IMR-90 (cell line): ENCODE measurements around the gene ABHD3. TPM values are rescaled to one million over a fixed set of nuclear protein-coding genes. Genes with fewer than 3 reads are reported as not detected.
"Not testable (repeated sequence)": the region's sequence is repeated elsewhere in the genome, so short reads cannot be mapped to it uniquely, and the experiment has no call there.

Experiments used
- ATAC-seq: fragments of 200-7000 bp; cut with Tn5 transposase; 2 replicates; pipeline ENCODE4 v1.9.1; 2020; ENCODE audit warnings: low read depth, mild to moderate bottlenecking, moderate library complexity
- BruUV-seq: library from RNA; stranded (reverse); fragments of 400-500 nt; replicated peaks from 2 replicates; lab custom pipeline; 2021; lab: Mats Ljungman, UMichigan
- CTCF ChIA-PET: fragments of 300-600 bp; formaldehyde crosslinking; extraction: SDS; loops from one replicate; lab custom pipeline; 2021; ENCODE audit warnings: antibody characterized with exemption; lab: Yijun Ruan, JAX
- POLR2A ChIA-PET: fragments of 300-600 bp; sonication (Branson Sonifier 250); formaldehyde crosslinking; loops from one replicate; lab custom pipeline; 2022; ENCODE audit warnings: antibody characterized with exemption; ENCODE audit not compliant: unreplicated experiment; lab: Charles Lee
- DNase-seq: peaks from one replicate; pipeline ENCODE4 v3.0.0; 2013
- H2AFZ ChIP-seq: replicated peaks from 2 replicates; pipeline ENCODE3; 2013; ENCODE audit warnings: low read length, mild to moderate bottlenecking; ENCODE audit not compliant: poor library complexity
- H2AK5ac ChIP-seq: 2 replicates; pipeline ENCODE4 v1.6.1; 2013; ENCODE audit warnings: low read depth, low read length, inconsistent platforms
- H2AK9ac ChIP-seq: replicated peaks from 2 replicates; pipeline ENCODE3; 2013; ENCODE audit warnings: mild to moderate bottlenecking, low read depth, low read length, moderate library complexity; ENCODE audit not compliant: poor library complexity
- H2BK120ac ChIP-seq: 2 replicates; pipeline ENCODE4 v1.6.1; 2013; ENCODE audit warnings: low read depth, low read length, inconsistent platforms
- H2BK15ac ChIP-seq: 3 replicates; pipeline ENCODE4 v1.6.1; 2013; ENCODE audit warnings: low read depth, low read length, inconsistent platforms
- H2BK20ac ChIP-seq: 2 replicates; pipeline ENCODE4 v1.6.1; 2013; ENCODE audit warnings: low read depth, mild to moderate bottlenecking, inconsistent platforms, low read length, moderate library complexity
- H2BK5ac ChIP-seq: 2 replicates; pipeline ENCODE4 v1.6.1; 2013; ENCODE audit warnings: mild to moderate bottlenecking, low read depth, low read length, inconsistent platforms; ENCODE audit not compliant: poor library complexity, severe bottlenecking
- H3K14ac ChIP-seq: replicated peaks from 2 replicates; pipeline ENCODE4 v1.6.1; 2013; ENCODE audit warnings: low read depth, low read length, inconsistent platforms
- H3K18ac ChIP-seq: 2 replicates; pipeline ENCODE4 v1.6.1; 2013; ENCODE audit warnings: low read depth, low read length, control low read depth
- H3K23ac ChIP-seq: 2 replicates; pipeline ENCODE4 v1.6.1; 2013; ENCODE audit warnings: low read depth, low read length, inconsistent platforms
- H3K27ac ChIP-seq: 2 replicates; pipeline ENCODE4 v1.5.1; 2013; ENCODE audit warnings: mild to moderate bottlenecking, control low read depth, low read length; ENCODE audit not compliant: insufficient read depth
- H3K27me3 ChIP-seq: 2 replicates; pipeline ENCODE4 v1.6.1; 2013; ENCODE audit warnings: low read length; ENCODE audit not compliant: control insufficient read depth, insufficient read depth
- H3K36me3 ChIP-seq: 2 replicates; pipeline ENCODE4 v1.6.1; 2013; ENCODE audit warnings: low read length, mixed read lengths; ENCODE audit not compliant: control insufficient read depth, insufficient read depth
- H3K4ac ChIP-seq: 2 replicates; pipeline ENCODE4 v1.6.1; 2013; ENCODE audit warnings: low read depth, low read length, inconsistent platforms
- H3K4me1 ChIP-seq: 2 replicates; pipeline ENCODE4 v1.6.1; 2013; ENCODE audit warnings: low read length, mixed read lengths; ENCODE audit not compliant: control insufficient read depth, insufficient read depth
- H3K4me2 ChIP-seq: 2 replicates; pipeline ENCODE4 v1.6.1; 2013; ENCODE audit warnings: low read depth, mild to moderate bottlenecking, control low read depth, low read length, moderate library complexity
- H3K4me3 ChIP-seq: 2 replicates; pipeline ENCODE4 v1.5.1; 2013; ENCODE audit warnings: low read depth, mild to moderate bottlenecking, control low read depth, low read length, moderate library complexity; ENCODE audit not compliant: insufficient read depth
- H3K56ac ChIP-seq: 2 replicates; pipeline ENCODE4 v1.6.1; 2013; ENCODE audit warnings: low read length, inconsistent platforms; ENCODE audit not compliant: insufficient read depth; ENCODE audit errors: extremely low read depth
- H3K79me1 ChIP-seq, 2 experiments: 2 replicates each; pipeline ENCODE4 v1.6.1; 2013; ENCODE audit warnings: low read length in 2 of 2, inconsistent platforms in 1 of 2, low read depth in 1 of 2
- H3K9ac ChIP-seq: 2 replicates; pipeline ENCODE4 v1.6.1; 2013; ENCODE audit warnings: low read depth, low read length, control low read depth
- H3K9me1 ChIP-seq: 2 replicates; pipeline ENCODE4 v1.6.1; 2013; ENCODE audit warnings: low read length, inconsistent platforms; ENCODE audit not compliant: insufficient read depth
- H3K9me3 ChIP-seq: 2 replicates; pipeline ENCODE4 v1.6.1; 2013; ENCODE audit warnings: low read length; ENCODE audit not compliant: control insufficient read depth, insufficient read depth
- H4K20me1 ChIP-seq: 2 replicates; pipeline ENCODE4 v1.6.1; 2013; ENCODE audit warnings: low read length, inconsistent platforms; ENCODE audit not compliant: insufficient read depth
- H4K5ac ChIP-seq: 2 replicates; pipeline ENCODE4 v1.6.1; 2013; ENCODE audit warnings: mild to moderate bottlenecking, low read depth, low read length, control low read depth
- H4K8ac ChIP-seq, 2 experiments: 2 replicates each; pipeline ENCODE4 v1.6.1; 2013; ENCODE audit warnings: low read depth in 2 of 2, low read length in 2 of 2, control low read depth in 1 of 2, inconsistent platforms in 1 of 2
- H4K91ac ChIP-seq: 2 replicates; pipeline ENCODE4 v1.6.1; 2013; ENCODE audit warnings: low read depth, low read length, inconsistent platforms; ENCODE audit not compliant: insufficient read depth
- BHLHE40 ChIP-seq: fragments of 150-350 bp; IDR thresholded peaks from 2 replicates; pipeline ENCODE4 v1.6.1; 2016; ENCODE audit warnings: mild to moderate bottlenecking, low read depth, low read length
- CHD1 ChIP-seq: IDR thresholded peaks from 2 replicates; pipeline ENCODE4 v1.6.1; 2012; ENCODE audit warnings: low read depth, low read length, improper control_type of control experiment
- MAFK ChIP-seq: IDR thresholded peaks from 2 replicates; pipeline ENCODE4 v1.6.1; 2012; ENCODE audit warnings: low read depth, low read length, improper control_type of control experiment
- NFE2L2 ChIP-seq: fragments of 150-350 bp; IDR thresholded peaks from 2 replicates; pipeline ENCODE4 v1.6.1; 2016; ENCODE audit warnings: low read depth, mild to moderate bottlenecking, low read length
- WGBS, 2 experiments: methylation state at CpG; one replicate each; pipeline versions ENCODE4 v1.1.5 to v1.1.7; 2013; ENCODE audit warnings: missing lambda C conversion rate in 2 of 2; ENCODE audit not compliant: insufficient read length in 1 of 2; ENCODE audit errors: extremely low coverage in 2 of 2; 5-methylcytosine and 5-hydroxymethylcytosine counted together
- dilution Hi-C: fragments of 300-500 bp; cut with HindIII; formaldehyde crosslinking; loops from one replicate; pipeline ENCODE4 v1.14.3; 2018; ENCODE audit warnings: low sequenced_read_pairs; ENCODE audit not compliant: unreplicated experiment
- in situ Hi-C: fragments of 300-500 bp; cut with MboI; formaldehyde crosslinking; loops from 3 replicates; pipeline ENCODE4 v1.14.3; 2019; ENCODE audit warnings: low sequenced_read_pairs, inconsistent platforms, mixed read lengths
- intact Hi-C: fragments of 100-400 bp; cut with micrococcal nuclease; formaldehyde crosslinking; loops from 2 replicates; pipeline ENCODE4 v1.10.0; 2022
- polyA plus RNA-seq, 3 experiments: library from polyadenylated mRNA; depleted of rRNA; stranded (reverse); fragments of >200 nt; gene quantifications; 2 replicates each; pipeline ENCODE4 v1.2.3, GENCODE V29; 2012; ENCODE audit warnings: low replicate concordance in 1 of 3
- total RNA-seq: library from RNA; depleted of rRNA; stranded (reverse); fragments of >200 nt; gene quantifications from 2 replicates; pipeline ENCODE4 v1.2.3, GENCODE V29; 2012
- TF ChIP-seq, protein P1 (sequence below): fragments of 150-350 bp; IDR thresholded peaks from 2 replicates; pipeline ENCODE4 v1.6.1; 2017; ENCODE audit warnings: mild to moderate bottlenecking, antibody characterized with exemption, low read length, low read depth
- TF ChIP-seq, protein P2 (sequence below): fragments of 150-350 bp; IDR thresholded peaks from 2 replicates; pipeline ENCODE4 v1.6.1; 2016; ENCODE audit warnings: low read depth, mild to moderate bottlenecking, low read length, moderate library complexity, borderline replicate concordance

ABHD3 gene
- total and polyA plus RNA-seq, 2 of the 4 experiments (the other 2 are of a cell fraction) = 4.5 to 5.5 TPM

DNA sequence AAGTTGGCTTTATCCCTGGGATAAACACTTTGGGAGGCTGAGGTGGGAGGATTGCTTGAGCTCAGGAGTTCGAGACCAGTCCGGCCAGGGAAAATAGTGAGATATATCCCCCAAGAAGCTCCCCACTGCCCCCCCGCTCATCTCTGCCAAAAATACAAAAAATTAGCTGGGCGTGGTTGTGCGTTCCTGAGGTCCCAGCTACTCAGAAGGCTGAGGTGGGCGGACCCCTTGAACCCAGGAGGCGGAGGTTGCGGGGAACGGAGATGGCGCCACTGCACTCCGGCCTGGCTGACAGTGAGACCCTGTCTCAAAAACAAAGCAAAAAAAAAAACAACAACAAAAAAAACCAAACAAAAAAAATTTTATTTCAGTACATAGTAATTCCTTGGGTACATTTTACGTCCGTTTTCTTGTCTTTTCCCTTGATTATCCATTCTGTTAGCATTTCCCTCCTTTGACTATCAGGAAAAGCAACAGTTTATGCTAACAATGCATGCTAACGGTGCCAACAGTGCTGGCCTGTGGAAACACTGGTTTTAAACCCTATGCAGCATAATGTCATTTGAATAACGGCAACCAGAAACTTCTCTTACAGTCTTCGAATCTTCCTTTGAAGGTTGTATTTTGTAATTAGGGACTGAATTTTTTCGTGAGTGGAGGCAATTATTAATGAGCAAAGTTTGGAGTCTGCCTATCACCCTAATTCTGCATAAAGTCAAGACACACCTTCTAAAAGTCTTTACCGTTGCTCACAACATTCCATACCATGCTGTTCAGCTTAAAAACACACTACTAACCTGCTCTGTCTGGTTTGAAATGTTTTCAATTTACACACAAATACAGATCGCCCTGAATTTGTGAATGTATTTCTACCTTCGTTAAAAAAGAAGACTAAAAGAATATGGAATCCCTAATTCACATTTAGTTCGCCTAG is 35.3 kb upstream of the ABHD3 start (continued):
- TF ChIP-seq, protein P1, sequence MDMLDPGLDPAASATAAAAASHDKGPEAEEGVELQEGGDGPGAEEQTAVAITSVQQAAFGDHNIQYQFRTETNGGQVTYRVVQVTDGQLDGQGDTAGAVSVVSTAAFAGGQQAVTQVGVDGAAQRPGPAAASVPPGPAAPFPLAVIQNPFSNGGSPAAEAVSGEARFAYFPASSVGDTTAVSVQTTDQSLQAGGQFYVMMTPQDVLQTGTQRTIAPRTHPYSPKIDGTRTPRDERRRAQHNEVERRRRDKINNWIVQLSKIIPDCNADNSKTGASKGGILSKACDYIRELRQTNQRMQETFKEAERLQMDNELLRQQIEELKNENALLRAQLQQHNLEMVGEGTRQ = no peak
- TF ChIP-seq BHLHE40 (no peak), CHD1 (no peak), MAFK (no peak), NFE2L2 (no peak)
- TF ChIP-seq, protein P2, sequence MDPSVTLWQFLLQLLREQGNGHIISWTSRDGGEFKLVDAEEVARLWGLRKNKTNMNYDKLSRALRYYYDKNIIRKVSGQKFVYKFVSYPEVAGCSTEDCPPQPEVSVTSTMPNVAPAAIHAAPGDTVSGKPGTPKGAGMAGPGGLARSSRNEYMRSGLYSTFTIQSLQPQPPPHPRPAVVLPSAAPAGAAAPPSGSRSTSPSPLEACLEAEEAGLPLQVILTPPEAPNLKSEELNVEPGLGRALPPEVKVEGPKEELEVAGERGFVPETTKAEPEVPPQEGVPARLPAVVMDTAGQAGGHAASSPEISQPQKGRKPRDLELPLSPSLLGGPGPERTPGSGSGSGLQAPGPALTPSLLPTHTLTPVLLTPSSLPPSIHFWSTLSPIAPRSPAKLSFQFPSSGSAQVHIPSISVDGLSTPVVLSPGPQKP = no peak

GRCh38 chr18:21736926-21737325 is 32.4 kb upstream of the ABHD3 start:
- H2AK9ac ChIP-seq, DNase-seq, H4K91ac ChIP-seq, H3K23ac ChIP-seq, H3K9ac ChIP-seq, in situ Hi-C loops, BruUV-seq, H3K9me3 ChIP-seq, H3K14ac ChIP-seq, H2AK5ac ChIP-seq, H2AFZ ChIP-seq, H3K18ac ChIP-seq, H2BK15ac ChIP-seq, H3K56ac ChIP-seq, H2BK5ac ChIP-seq, POLR2A ChIA-PET, ATAC-seq, H3K9me1 ChIP-seq, H4K5ac ChIP-seq, H4K20me1 ChIP-seq, H3K4me1 ChIP-seq, H2BK120ac ChIP-seq, H2BK20ac ChIP-seq, CTCF ChIA-PET, H3K4ac ChIP-seq, H3K79me1 ChIP-seq, intact Hi-C loops, H3K27ac ChIP-seq, H3K36me3 ChIP-seq, H3K27me3 ChIP-seq, H3K4me3 ChIP-seq, H3K4me2 ChIP-seq, dilution Hi-C loops, H4K8ac ChIP-seq: not testable (repeated sequence)
- WGBS, 2 experiments = no CpG with 5 or more reads among the region's 4 CpGs
